ENCODE data around the gene RPS6KA4. TPM values are rescaled to one million over a fixed set of nuclear protein-coding genes. Genes with fewer than 3 reads are reported as not detected.
A peak's percentile ranks its signal among the peaks of the same experiment; 100 is the strongest.

The RPS6KA4 gene
- total RNA-seq, 1 donor: 39.4 TPM

DNA sequence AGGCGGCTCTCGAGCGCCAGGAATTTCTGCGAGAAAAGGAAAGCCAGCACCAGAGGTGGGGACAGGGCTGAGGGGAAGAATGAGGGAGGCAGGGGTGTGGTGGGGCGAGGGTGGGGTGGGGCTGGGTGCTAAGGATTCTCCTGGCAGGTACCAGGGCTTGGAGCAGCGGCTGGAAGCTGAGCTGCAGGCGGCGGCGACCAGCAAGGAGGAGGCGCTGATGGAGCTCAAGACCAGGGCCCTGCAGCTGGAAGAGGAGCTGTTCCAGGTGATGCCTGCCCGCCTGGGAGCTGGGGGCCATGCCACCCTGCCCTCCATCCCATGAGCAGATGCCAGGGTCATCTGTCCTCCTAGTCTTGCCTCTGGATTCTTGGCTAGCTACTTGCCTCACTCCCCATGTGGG is 9.6 kb upstream of the RPS6KA4 start:
- peak; percentile 62 for DNase-seq (ENCODE audit: insufficient read length, low spot score, missing footprints)
- Histone ChIP-seq H2AFZ (ENCODE audit: low read length) (no peak overlapping the region), H3K4me1 (ENCODE audit: insufficient read depth, low read length) (no peaks in the 10 kb centered on the region), H3K27ac (ENCODE audit: low read depth, low read length) (no peak overlapping the region), H3K4me3 (ENCODE audit: insufficient read depth, low read length) (no peak overlapping the region), H3K27me3 (ENCODE audit: insufficient read depth, low read length) (no peaks in the 10 kb centered on the region), H3K36me3 (ENCODE audit: insufficient read depth, low read length) (no peaks in the 10 kb centered on the region), H3K79me2 (ENCODE audit: insufficient read depth, low read length) (no peaks in the 10 kb centered on the region), H3K9me3 (ENCODE audit: low read depth, low read length) (no peaks in the 10 kb centered on the region), H3K4me2 (ENCODE audit: insufficient read depth, low read length) (no peak overlapping the region), H4K20me1 (ENCODE audit: insufficient read depth, low read length) (no peaks in the 10 kb centered on the region)
- TF ChIP-seq, protein P1, sequence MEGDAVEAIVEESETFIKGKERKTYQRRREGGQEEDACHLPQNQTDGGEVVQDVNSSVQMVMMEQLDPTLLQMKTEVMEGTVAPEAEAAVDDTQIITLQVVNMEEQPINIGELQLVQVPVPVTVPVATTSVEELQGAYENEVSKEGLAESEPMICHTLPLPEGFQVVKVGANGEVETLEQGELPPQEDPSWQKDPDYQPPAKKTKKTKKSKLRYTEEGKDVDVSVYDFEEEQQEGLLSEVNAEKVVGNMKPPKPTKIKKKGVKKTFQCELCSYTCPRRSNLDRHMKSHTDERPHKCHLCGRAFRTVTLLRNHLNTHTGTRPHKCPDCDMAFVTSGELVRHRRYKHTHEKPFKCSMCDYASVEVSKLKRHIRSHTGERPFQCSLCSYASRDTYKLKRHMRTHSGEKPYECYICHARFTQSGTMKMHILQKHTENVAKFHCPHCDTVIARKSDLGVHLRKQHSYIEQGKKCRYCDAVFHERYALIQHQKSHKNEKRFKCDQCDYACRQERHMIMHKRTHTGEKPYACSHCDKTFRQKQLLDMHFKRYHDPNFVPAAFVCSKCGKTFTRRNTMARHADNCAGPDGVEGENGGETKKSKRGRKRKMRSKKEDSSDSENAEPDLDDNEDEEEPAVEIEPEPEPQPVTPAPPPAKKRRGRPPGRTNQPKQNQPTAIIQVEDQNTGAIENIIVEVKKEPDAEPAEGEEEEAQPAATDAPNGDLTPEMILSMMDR (IDR thresholded peaks at IDR 0.05; ENCODE audit: extremely low read depth, low read depth, low read length): no peak

DNA sequence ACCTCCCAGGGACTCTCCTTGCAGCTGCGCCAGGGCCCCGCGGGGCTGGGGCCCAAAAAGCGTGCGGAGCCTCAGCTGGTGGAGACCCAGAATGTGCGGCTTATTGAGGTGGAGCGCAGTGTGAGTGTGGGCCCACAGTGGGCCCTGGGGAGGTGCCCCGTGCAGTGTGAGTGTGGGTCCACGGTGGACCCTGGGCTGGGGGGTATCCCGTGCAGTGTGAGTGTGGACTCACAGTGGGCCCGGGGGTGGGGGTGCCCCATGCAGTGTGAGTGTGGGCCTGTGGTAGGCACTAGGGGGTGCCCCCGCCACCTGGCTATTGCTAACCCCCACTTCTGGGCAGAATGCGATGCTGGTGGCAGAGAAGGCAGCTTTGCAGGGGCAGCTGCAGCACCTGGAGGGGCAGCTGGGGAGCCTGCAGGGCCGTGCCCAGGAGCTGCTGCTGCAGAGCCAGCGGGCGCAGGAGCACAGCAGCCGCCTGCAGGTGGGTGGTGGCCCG is 7.8 kb upstream of the RPS6KA4 start:
- TF ChIP-seq, protein P1 (IDR thresholded peaks at IDR 0.05; ENCODE audit: extremely low read depth, low read depth, low read length): no peak
- Histone ChIP-seq H3K27me3 (ENCODE audit: insufficient read depth, low read length) (no peaks in the 10 kb centered on the region), H3K4me1 (ENCODE audit: insufficient read depth, low read length) (peaks cover 6% of the 10 kb centered on the region), H3K27ac (ENCODE audit: low read depth, low read length) (no peak overlapping the region), H3K9me3 (ENCODE audit: low read depth, low read length) (no peaks in the 10 kb centered on the region), H2AFZ (ENCODE audit: low read length) (no peak overlapping the region), H4K20me1 (ENCODE audit: insufficient read depth, low read length) (no peaks in the 10 kb centered on the region), H3K79me2 (ENCODE audit: insufficient read depth, low read length) (no peaks in the 10 kb centered on the region), H3K36me3 (ENCODE audit: insufficient read depth, low read length) (no peaks in the 10 kb centered on the region), H3K4me3 (ENCODE audit: insufficient read depth, low read length) (no peak overlapping the region), H3K4me2 (ENCODE audit: insufficient read depth, low read length) (no peak overlapping the region)
- no peak for DNase-seq (ENCODE audit: insufficient read length, low spot score, missing footprints)

DNA sequence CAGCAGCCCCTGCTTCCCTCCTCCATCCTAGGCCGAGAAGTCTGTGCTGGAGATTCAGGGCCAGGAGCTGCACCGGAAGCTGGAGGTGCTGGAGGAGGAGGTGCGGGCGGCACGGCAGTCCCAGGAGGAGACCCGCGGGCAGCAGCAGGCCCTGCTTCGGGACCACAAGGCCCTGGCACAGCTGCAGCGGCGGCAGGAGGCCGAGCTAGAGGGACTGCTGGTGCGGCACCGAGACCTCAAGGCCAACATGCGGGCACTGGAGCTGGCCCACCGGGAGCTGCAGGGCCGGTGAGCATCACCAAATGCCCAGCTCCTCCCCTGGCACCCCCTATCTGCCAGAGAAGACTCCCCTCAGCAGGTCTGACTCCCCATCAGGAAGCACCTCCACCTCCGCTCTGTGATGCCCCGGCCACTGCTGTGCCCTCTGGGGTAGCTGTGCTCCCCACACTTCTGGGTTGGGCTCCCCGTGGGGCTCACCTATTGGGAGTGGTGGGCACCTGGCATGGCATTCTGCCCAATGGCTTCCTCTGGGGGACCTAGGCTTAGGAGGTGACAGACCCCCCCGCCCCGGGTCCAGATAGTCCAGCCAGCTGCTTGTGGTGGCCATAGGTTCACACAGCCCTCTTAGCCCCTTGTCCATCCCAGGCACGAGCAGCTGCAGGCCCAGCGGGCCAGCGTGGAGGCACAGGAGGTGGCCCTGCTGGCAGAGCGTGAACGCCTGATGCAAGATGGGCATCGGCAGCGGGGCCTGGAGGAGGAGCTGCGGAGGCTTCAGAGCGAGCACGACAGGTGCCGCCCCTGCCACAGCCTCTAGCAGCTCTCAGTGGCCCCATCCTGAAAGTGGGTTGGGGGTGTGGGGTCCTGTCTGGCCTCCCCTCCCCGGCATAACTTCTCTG is 6.6 kb upstream of the RPS6KA4 start:
- no peak overlapping the region for H3K4me3 ChIP-seq (ENCODE audit: insufficient read depth, low read length)
- H3K4me2 ChIP-seq (ENCODE audit: insufficient read depth, low read length): no peak overlapping the region
- TF ChIP-seq, protein P1 (IDR thresholded peaks at IDR 0.05; ENCODE audit: extremely low read depth, low read depth, low read length): no peak
- no peaks in the 10 kb centered on the region for H3K79me2 ChIP-seq (ENCODE audit: insufficient read depth, low read length)
- no peaks in the 10 kb centered on the region for H3K9me3 ChIP-seq (ENCODE audit: low read depth, low read length)
- no peaks in the 10 kb centered on the region for H4K20me1 ChIP-seq (ENCODE audit: insufficient read depth, low read length)
- DNase-seq (ENCODE audit: insufficient read length, low spot score, missing footprints): no peak
- no peaks in the 10 kb centered on the region for H3K36me3 ChIP-seq (ENCODE audit: insufficient read depth, low read length)
- H3K27ac ChIP-seq (ENCODE audit: low read depth, low read length): no peak overlapping the region
- H3K4me1 ChIP-seq (ENCODE audit: insufficient read depth, low read length): peaks cover 6% of the 10 kb centered on the region
- no peaks in the 10 kb centered on the region for H3K27me3 ChIP-seq (ENCODE audit: insufficient read depth, low read length)
- no peak overlapping the region for H2AFZ ChIP-seq (ENCODE audit: low read length)

DNA sequence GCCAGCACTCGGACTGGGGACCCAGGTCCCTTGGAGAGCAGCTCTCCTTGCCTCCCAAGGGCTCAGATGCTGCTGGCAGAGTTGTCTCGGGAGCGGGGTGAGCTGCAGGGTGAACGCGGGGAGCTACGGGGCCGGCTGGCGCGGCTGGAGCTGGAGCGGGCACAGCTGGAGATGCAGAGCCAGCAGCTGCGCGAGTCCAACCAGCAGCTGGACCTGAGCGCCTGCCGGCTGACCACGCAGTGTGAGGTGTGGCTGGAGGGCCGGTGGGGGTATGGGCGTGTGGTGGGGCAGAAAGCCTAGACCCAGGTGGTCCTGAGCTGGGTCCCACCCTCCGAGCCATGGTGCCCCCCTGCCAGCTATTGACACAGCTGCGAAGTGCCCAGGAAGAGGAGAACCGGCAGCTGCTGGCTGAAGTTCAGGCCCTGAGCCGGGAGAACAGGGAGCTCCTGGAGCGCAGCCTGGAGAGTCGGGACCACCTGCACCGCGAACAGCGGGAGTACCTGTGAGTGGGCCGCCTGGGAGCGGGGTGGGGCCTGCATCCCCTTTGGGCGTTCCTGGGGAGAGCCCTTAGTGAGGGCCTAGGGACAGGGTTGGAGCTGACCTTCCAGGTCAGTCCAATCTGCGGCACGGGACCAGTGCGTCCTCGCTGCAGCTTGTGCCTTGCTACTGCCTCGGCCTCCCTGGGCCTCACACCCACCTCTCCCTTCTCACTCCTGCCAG is 5.8 kb upstream of the RPS6KA4 start:
- H3K27me3 ChIP-seq (ENCODE audit: insufficient read depth, low read length): no peaks in the 10 kb centered on the region
- no peak overlapping the region for H3K4me3 ChIP-seq (ENCODE audit: insufficient read depth, low read length)
- no peak for DNase-seq (ENCODE audit: insufficient read length, low spot score, missing footprints)
- H4K20me1 ChIP-seq (ENCODE audit: insufficient read depth, low read length): no peaks in the 10 kb centered on the region
- TF ChIP-seq, protein P1 (IDR thresholded peaks at IDR 0.05; ENCODE audit: extremely low read depth, low read depth, low read length): no peak
- H3K27ac ChIP-seq (ENCODE audit: low read depth, low read length): no peak overlapping the region
- peaks cover 11% of the 10 kb centered on the region for H3K4me1 ChIP-seq (ENCODE audit: insufficient read depth, low read length)
- H3K4me2 ChIP-seq (ENCODE audit: insufficient read depth, low read length): no peak overlapping the region
- H2AFZ ChIP-seq (ENCODE audit: low read length): no peak overlapping the region
- H3K9me3 ChIP-seq (ENCODE audit: low read depth, low read length): no peaks in the 10 kb centered on the region
- H3K79me2 ChIP-seq (ENCODE audit: insufficient read depth, low read length): peaks cover under 1% of the 10 kb centered on the region
- no peaks in the 10 kb centered on the region for H3K36me3 ChIP-seq (ENCODE audit: insufficient read depth, low read length)

All from osteoblast (primary cell).